HG02973 (cell line): ENCODE measurements around the gene TSPAN9.

Experiments
- ATAC-seq: cut with Tn5 transposase; IDR thresholded peaks from one replicate; pipeline ENCODE4 v1.9.1; 2021; ENCODE audit warnings: moderate library complexity; ENCODE audit not compliant: unreplicated experiment

The TSPAN9 gene

GRCh38 chr12:3202096-3202495 is 124.9 kb downstream of the TSPAN9 start:
- ATAC-seq: no peak

GRCh38 chr12:3202734-3203446 is 125.7 kb downstream of the TSPAN9 start:
- ATAC-seq: no peak

- ATAC-seq: no peak
These were observed 126.5 kb downstream of the TSPAN9 start for GRCh38 chr12:3203713-3204112.

GRCh38 chr12:3204143-3204542 is 127.0 kb downstream of the TSPAN9 start:
- ATAC-seq: no peak

- ATAC-seq: no peak
These were observed 127.8 kb downstream of the TSPAN9 start for GRCh38 chr12:3204730-3205531.

- ATAC-seq: no peak
These were observed 128.8 kb downstream of the TSPAN9 start for GRCh38 chr12:3205742-3206519.

GRCh38 chr12:3206536-3207072 is 129.4 kb downstream of the TSPAN9 start:
- ATAC-seq: no peak

GRCh38 chr12:3207175-3207574 is 130.0 kb downstream of the TSPAN9 start:
- ATAC-seq: no peak

- no peak for ATAC-seq
These were observed 130.7 kb downstream of the TSPAN9 start for GRCh38 chr12:3207858-3208257.

GRCh38 chr12:3213188-3213587 is 136.0 kb downstream of the TSPAN9 start:
- no peak for ATAC-seq

GRCh38 chr12:3213768-3214167 is 136.6 kb downstream of the TSPAN9 start:
- no peak for ATAC-seq

GRCh38 chr12:3214526-3215365 is 137.6 kb downstream of the TSPAN9 start:
- no peak for ATAC-seq

GRCh38 chr12:3215410-3215975 is 138.3 kb downstream of the TSPAN9 start:
- no peak for ATAC-seq

GRCh38 chr12:3216097-3216496 is 138.9 kb downstream of the TSPAN9 start:
- ATAC-seq: no peak

GRCh38 chr12:3216726-3217682 is 139.8 kb downstream of the TSPAN9 start:
- no peak for ATAC-seq

GRCh38 chr12:3217683-3218079 is 140.5 kb downstream of the TSPAN9 start:
- no peak for ATAC-seq

GRCh38 chr12:3218228-3219171 is 141.3 kb downstream of the TSPAN9 start:
- no peak for ATAC-seq

- no peak for ATAC-seq
These were observed 142.1 kb downstream of the TSPAN9 start for GRCh38 chr12:3219233-3219632.
